COLO668 (cell line): ENCODE measurements around the gene METRN.
"Not testable (repeated sequence)": the region's sequence is repeated elsewhere in the genome, so short reads cannot be mapped to it uniquely, and the experiment has no call there.

ENCODE experiments used
- DNase-seq: peaks from one replicate; lab custom pipeline; 2025; ENCODE audit not compliant: unreplicated experiment; lab: John Stamatoyannopoulos, UW

Gene METRN

GRCh38 chr16:754121-754607, 39.2 kb downstream of the METRN start:
- not testable (repeated sequence) for DNase-seq

GRCh38 chr16:754656-755055, 39.7 kb downstream of the METRN start:
- no peak for DNase-seq

GRCh38 chr16:756428-756827, 41.5 kb downstream of the METRN start:
- DNase-seq = no peak

DNA sequence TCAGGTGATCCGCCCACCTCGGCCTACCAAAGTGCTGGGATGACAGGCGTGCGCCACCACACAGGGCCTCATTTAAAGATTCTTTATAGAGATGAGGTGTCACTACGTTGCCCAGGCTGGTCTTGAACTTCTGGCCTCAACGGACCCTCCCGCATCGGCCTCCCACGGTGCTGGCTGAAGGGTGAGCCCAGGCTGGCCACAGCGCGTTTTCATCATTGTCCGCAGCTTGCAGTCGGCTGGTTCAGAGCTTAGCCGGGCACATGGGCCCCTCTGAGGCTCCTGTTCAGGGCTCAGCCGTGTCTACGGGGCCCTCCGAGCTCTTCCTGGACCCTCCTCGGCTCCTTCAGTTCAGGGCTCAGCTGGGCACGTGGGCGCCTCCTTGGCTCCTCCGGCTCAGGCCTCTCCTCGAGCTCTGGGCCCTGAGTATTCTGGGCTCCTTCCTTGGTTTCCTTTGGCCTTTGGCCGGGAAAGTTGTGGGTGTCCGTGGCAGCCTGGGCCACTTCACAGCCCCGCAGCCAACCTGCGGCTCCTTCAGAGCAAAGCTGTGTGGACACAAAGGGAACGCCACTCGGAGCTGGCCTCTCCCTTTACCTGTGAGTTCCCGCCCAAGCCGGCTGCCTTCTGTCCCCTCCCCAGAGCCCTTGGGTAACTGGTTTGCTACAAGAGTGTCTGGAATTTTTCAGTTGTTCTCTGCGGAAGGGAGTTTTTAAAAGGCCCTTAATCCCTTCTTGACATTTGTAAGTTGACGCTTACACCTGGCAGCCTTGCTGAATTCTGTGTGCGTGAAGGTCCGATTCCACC, 44.4 kb downstream of the METRN start:
- DNase-seq = no peak

GRCh38 chr16:760065-760464, 45.1 kb downstream of the METRN start:
- DNase-seq = no peak

- DNase-seq = no peak
Observed at GRCh38 chr16:760545-761343, 45.8 kb downstream of the METRN start, which contains the start of gene MSLN. Gene MSLN, plus strand, starts transcription at chr16:760734. Its CDS starts 1,947 bp downstream, at chr16:762681.

- no peak for DNase-seq
Observed at GRCh38 chr16:761625-762513, 47.0 kb downstream of the METRN start.

- DNase-seq = no peak
Observed at GRCh38 chr16:762595-763268, 47.8 kb downstream of the METRN start.

DNA sequence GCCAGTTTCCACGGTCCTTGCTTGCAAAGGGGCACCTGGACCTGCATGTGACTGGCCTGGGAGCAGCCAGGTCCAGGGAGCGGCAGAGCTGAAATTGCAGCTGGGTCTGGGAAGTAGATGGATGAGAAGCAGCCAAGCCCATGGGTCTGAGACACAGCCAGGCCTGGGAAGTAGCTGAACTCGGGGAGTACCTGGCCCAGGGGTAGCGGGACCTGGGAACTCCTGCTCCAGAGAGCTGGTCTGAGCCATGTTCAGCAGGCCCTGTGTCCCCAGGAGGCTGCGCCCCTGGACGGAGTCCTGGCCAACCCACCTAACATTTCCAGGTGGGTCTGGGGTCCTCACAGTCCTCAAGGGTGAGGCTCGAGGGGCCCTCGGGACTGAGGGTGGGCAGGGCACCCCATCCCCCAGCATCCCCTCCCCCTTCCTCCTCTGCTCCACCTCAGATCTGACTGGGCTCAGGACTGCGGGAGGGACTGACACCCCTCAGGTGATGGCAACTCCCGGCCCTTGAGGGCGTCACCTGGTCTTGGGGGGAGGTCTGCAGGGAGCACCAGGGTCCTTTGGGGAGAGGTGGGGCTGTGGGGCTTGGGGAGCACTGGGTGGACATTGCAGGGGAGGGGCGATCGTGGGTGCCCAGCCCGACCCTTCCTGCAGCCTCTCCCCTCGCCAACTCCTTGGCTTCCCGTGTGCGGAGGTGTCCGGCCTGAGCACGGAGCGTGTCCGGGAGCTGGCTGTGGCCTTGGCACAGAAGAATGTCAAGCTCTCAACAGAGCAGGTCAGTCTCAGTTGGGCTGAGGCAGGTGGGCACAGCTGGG, 48.7 kb downstream of the METRN start:
- DNase-seq = no peak

DNA sequence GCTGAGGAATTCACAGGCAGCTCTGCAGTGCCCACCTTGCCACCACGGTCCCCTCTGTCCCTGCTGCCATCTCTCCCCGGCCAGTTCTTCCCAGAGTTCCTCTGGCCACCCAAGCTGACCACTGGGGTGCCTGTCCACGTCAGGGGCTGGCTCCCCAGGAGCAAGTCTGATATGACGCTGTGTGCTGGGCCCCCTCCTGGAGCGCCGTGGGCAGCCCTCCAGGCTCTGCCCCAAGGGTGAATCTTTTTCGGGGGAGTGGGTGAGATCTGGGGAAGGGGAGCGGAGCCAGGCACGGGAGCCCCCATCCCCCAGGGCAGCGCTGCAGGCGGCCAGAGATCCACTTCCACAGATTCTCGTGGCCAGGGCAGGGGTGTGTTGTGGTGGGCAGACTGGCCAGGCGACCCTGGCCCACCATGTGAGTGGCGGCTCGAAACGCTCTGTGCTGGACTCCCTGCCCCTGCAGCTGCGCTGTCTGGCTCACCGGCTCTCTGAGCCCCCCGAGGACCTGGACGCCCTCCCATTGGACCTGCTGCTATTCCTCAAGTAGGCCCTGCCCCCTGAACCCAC, 49.3 kb downstream of the METRN start:
- no peak for DNase-seq

DNA sequence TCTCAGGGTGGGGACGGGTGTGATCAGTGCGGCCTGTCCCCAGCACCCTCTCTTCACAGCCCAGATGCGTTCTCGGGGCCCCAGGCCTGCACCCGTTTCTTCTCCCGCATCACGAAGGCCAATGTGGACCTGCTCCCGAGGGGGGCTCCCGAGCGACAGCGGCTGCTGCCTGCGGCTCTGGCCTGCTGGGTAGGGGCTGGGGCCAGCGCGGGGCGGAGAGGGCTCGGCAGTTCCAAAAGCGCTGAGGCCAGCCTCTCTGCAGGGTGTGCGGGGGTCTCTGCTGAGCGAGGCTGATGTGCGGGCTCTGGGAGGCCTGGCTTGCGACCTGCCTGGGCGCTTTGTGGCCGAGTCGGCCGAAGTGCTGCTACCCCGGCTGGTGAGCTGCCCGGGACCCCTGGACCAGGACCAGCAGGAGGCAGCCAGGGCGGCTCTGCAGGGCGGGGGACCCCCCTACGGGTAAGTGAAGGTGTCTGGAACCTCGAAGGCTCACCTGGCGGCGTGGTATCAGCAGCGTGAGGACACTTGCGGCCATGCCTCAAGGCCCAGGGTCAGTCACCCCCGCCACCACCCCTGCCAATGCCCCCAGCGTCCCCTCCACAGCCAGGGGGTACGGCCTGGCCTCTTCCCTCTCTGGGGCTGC, 50.0 kb downstream of the METRN start:
- no peak for DNase-seq

- no peak for DNase-seq
Observed at GRCh38 chr16:765488-765865, 50.6 kb downstream of the METRN start.

GRCh38 chr16:766008-766819, 51.3 kb downstream of the METRN start:
- DNase-seq = no peak

- no peak for DNase-seq
Observed at GRCh38 chr16:766820-767640, 52.1 kb downstream of the METRN start.

DNA sequence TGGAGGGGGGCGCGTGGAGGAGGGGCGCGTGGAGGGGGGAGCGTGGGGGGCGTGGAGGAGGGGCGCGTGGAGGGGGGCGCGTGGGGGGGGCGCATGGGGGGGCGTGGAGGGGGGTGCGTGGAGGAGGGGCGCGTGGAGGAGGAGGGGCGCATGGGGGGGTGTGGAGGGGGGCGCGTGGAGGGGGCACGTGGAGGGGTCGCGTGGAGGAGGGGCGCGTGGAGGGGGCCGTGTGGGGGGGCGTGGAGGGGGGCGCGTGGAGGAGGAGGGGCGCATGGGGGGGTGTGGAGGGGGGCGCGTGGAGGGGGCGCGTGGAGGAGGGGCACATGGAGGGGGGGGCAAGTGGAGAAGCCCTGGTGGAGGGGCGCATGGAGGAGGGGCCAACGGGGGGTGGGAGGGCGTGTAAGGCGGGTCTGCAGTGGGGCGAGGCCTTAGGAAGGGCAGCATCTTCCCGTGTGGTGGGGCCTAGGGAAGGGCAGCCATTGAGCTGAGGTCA, 52.9 kb downstream of the METRN start:
- DNase-seq = no peak

GRCh38 chr16:768428-768827, 53.5 kb downstream of the METRN start:
- no peak for DNase-seq
